AG04450 (cell line): ENCODE data around the gene KCNH2. TPM values are rescaled to one million over a fixed set of nuclear protein-coding genes. Genes with fewer than 3 reads are reported as not detected.
A peak's percentile ranks its signal among the peaks of the same experiment; 100 is the strongest.

Experiments
- CTCF ChIA-PET: fragments of 300-600, 350-600 bp; formaldehyde crosslinking; extraction: SDS; loops from one replicate; lab custom pipeline; 2022; ENCODE audit warnings: antibody characterized with exemption, inconsistent platforms; lab: Charles Lee
- POLR2A ChIA-PET: fragments of 350-600 bp; formaldehyde crosslinking; extraction: SDS; loops from one replicate; lab custom pipeline; 2021; ENCODE audit warnings: antibody characterized with exemption, inconsistent platforms; lab: Yijun Ruan, JAX
- DNase-seq: peaks from one replicate; pipeline ENCODE4 v3.0.0-alpha.2; 2011; ENCODE audit warnings: low read depth, low spot score
- H3K27ac ChIP-seq: one replicate; pipeline ENCODE4 v1.5.1; 2012; ENCODE audit warnings: low read depth, low read length, control low read depth
- H3K27me3 ChIP-seq: one replicate; pipeline ENCODE4 v1.6.0; 2012; ENCODE audit warnings: low read length; ENCODE audit not compliant: control insufficient read depth, insufficient read depth
- H3K4me3 ChIP-seq: 2 replicates; pipeline ENCODE4 v1.5.1; 2011; ENCODE audit warnings: mild to moderate bottlenecking, low read depth, low read length, control low read depth
- H3K9me3 ChIP-seq: 2 replicates; pipeline ENCODE4 v1.5.1; 2012; ENCODE audit warnings: low read length; ENCODE audit not compliant: control insufficient read depth, insufficient read depth
- polyA plus RNA-seq: library from polyadenylated mRNA; depleted of rRNA; stranded (reverse); fragments of >200 nt; gene quantifications from 2 replicates; pipeline ENCODE4 v1.2.3, GENCODE V29; 2011
- TF ChIP-seq, protein P1 (sequence below): IDR thresholded peaks from 2 replicates; pipeline ENCODE4 v1.5.1; 2011; ENCODE audit warnings: low read depth, low read length, control low read depth, inconsistent platforms

The KCNH2 gene
- polyA plus RNA-seq, 1 experiment = 1.3 TPM

DNA sequence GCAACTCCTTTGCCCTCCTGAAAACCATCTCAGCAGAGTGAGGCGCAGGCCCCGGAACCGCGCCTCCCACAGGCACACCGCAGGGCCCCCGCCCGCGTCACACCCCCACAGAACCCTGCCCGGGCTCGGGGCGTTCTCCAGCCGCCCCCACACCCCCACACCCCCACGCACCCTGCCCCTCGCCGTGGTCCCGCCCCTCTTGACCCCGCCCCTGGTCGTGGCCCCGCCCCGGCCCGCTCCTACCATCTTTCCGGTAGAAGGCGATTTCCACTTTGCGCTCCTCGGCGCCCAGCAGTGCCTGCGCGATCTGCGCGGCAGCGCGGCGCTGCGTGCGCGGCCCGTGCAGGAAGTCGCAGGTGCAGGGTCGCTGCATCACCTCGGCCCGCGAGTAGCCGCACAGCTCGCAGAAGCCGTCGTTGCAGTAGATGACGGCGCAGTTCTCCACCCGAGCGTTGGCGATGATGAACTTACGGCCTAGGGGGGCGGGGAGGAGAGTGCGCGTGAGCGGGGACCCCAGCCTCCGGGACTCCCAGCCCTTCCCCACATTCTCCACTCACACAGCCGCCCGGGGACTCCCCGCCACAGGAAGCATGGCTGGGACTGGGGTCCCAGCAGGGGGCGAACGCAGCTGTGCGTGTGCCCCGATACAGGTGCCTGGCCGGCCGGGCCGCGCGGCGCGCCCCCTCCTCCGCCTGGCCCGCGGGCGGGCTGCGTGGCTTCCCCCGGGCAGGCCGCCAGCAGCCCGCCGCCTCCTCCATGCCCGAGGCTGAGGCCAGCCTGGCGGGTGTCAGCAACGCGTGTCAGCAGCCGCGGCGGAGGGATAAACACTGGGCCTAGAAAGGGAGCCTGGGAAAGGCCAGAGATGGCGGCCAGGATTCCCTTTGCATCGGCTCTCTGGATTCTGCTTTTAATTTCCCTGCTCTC is 3.4 kb downstream of the KCNH2 start:
- ChIA-PET CTCF (interaction anchor here (1.2 to 1.4 kb wide), 4 partner anchors 10 to 15 kb away, joined by 3 to 13 read pairs (median 6); no protein-coding TSS in a partner anchor), POLR2A (no interaction called here)
- Histone ChIP-seq H3K27ac (no peak overlapping the region), H3K27me3 (peaks cover 81% of the 10 kb centered on the region), H3K9me3 (peaks cover 7% of the 10 kb centered on the region; the same call in 1 of the 2 replicates), H3K4me3 (peak overlapping the region; percentile 45)
- TF ChIP-seq, protein P1, sequence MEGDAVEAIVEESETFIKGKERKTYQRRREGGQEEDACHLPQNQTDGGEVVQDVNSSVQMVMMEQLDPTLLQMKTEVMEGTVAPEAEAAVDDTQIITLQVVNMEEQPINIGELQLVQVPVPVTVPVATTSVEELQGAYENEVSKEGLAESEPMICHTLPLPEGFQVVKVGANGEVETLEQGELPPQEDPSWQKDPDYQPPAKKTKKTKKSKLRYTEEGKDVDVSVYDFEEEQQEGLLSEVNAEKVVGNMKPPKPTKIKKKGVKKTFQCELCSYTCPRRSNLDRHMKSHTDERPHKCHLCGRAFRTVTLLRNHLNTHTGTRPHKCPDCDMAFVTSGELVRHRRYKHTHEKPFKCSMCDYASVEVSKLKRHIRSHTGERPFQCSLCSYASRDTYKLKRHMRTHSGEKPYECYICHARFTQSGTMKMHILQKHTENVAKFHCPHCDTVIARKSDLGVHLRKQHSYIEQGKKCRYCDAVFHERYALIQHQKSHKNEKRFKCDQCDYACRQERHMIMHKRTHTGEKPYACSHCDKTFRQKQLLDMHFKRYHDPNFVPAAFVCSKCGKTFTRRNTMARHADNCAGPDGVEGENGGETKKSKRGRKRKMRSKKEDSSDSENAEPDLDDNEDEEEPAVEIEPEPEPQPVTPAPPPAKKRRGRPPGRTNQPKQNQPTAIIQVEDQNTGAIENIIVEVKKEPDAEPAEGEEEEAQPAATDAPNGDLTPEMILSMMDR = peak; percentile 30; the same call in 1 of the 2 replicates
- no peak for DNase-seq

DNA sequence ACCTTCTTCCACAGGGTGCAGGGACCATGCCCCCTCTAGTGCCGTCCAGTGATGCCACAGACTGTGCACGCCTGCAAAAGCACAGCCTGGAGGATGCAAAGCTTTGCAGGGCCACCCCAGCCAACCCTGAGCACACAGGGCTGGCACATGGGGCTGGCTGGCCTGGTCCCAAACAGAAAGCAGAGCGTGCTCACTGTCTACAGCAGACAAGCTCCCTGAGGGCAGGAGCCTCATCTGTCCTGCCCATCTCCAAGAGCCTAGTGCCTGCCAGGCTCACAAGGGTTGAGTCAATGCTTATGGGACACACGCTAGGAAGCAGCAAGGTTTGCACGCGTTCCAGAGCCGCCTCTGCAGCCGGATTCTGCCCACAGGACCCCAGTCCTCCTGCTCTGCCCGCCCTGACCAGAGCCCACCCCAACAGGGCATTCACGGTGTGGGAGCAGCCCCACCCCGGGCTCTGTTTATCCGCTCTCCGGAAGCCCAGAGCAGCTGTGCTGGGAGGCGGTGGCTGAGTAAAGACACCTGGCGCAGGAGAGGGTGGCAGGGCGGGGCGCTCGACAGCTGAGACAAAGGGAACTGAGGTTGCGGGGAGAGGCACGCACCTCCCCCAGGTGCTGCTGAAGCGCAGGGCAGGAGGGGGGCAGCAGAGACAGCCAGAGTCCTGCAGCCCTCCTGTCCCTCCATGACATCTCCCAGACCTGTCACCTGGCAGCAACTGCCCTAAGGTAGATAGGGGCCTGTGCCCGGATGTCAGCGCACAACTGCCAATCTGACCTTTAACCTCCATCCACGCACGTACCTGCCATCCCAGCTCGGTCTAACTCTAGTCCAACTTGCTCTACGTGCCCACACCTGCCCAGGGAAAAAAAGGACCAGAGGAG is 4.3 kb downstream of the KCNH2 start:
- TF ChIP-seq, protein P1 = no peak
- Histone ChIP-seq H3K27ac (no peak overlapping the region), H3K9me3 (peaks cover 7% of the 10 kb centered on the region; the same call in 1 of the 2 replicates), H3K27me3 (peaks cover 82% of the 10 kb centered on the region), H3K4me3 (no peak overlapping the region)
- CTCF ChIA-PET = interaction anchor here (0.6 to 2.4 kb wide), 5 partner anchors 10 to 1770 kb away, joined by 4 to 9 read pairs (median 4); no protein-coding TSS in a partner anchor
- DNase-seq = no peak
- POLR2A ChIA-PET = no interaction called here

DNA sequence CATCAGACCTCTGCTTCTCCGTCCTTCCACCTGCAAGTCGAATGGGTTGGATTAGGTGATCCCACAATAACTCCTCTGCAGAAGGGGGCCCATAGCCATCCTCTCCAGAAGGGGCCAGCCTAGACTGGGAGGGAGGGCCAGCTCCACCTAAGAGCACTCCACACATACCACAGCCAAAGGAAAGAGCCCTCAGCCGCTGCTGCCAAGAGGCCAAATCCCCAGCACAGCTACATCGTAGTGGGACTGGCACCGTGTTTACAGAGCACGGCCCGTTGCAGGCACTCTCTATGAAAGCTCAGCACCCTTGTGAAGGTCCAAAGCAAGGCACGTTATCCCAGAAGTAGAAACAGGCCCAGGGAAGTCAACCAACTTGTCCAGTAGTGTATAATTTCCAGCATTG is 5.4 kb downstream of the KCNH2 start:
- ChIA-PET CTCF (interaction anchor here (0.7 to 2.4 kb wide), 2 partner anchors 10 to 13 kb away, joined by 3 to 9 read pairs; no protein-coding TSS in a partner anchor), POLR2A (no interaction called here)
- no peak overlapping the region for H3K4me3 ChIP-seq
- H3K27me3 ChIP-seq = peaks cover 87% of the 10 kb centered on the region
- TF ChIP-seq, protein P1 = no peak
- H3K27ac ChIP-seq = no peak overlapping the region
- DNase-seq = no peak
- peaks cover 7% of the 10 kb centered on the region; the same call in 1 of the 2 replicates for H3K9me3 ChIP-seq

DNA sequence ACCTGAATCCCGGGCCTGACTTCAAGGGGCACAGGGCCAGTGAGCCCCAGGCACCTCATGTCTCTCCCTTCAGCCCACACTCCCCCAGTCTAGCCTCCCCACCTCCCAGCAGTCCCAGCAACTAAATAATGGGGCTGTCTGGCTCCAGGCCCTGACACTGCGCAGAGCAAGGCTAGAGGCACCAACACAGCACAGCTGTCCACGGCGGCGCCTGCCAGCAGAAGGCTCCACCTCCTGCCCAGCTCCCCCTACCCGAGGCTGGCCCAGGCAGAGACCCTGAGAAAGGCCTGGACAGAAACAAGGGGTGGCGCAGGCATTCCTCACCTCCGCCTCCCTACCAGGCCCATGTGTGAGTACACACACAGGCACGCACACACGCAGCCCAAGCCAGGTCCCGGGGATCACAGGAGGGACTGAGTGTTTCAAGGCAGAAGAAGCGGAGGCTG is 6.1 kb downstream of the KCNH2 start:
- ChIA-PET POLR2A (no interaction called here), CTCF (interaction anchor here (2.4 kb wide), 1 partner anchor 9 kb away, joined by 9 read pairs; no protein-coding TSS in a partner anchor)
- no peak overlapping the region for H3K4me3 ChIP-seq
- no peak for DNase-seq
- TF ChIP-seq, protein P1 = no peak
- peaks cover 7% of the 10 kb centered on the region; the same call in 1 of the 2 replicates for H3K9me3 ChIP-seq
- H3K27ac ChIP-seq = no peak overlapping the region
- H3K27me3 ChIP-seq = peaks cover 82% of the 10 kb centered on the region
